Osteocyte (in vitro differentiated cells): ENCODE measurements around the gene GPR85. TPM values are rescaled to one million over a fixed set of nuclear protein-coding genes. Genes with fewer than 3 reads are reported as not detected.

Experiments used
- DNase-seq: peaks from one replicate; pipeline ENCODE4 v3.0.0; 2021; ENCODE audit warnings: mixed read lengths; ENCODE audit not compliant: unreplicated experiment; ENCODE audit errors: extremely low spot score
- H3K27ac Mint-ChIP-seq: one replicate; pipeline ENCODE4 v1.8.0; 2021; ENCODE audit warnings: mild to moderate bottlenecking, mixed read lengths; ENCODE audit not compliant: unreplicated experiment
- H3K27me3 Mint-ChIP-seq: one replicate; pipeline ENCODE4 v1.8.0; 2021; ENCODE audit warnings: mixed read lengths; ENCODE audit not compliant: unreplicated experiment
- H3K36me3 Mint-ChIP-seq: one replicate; pipeline ENCODE4 v1.8.0; 2021; ENCODE audit warnings: mixed read lengths; ENCODE audit not compliant: unreplicated experiment
- H3K4me1 Mint-ChIP-seq: one replicate; pipeline ENCODE4 v1.8.0; 2021; ENCODE audit warnings: mixed read lengths; ENCODE audit not compliant: unreplicated experiment
- H3K4me3 Mint-ChIP-seq: one replicate; pipeline ENCODE4 v1.8.0; 2021; ENCODE audit warnings: mild to moderate bottlenecking, moderate library complexity, mixed read lengths; ENCODE audit not compliant: unreplicated experiment
- H3K9me3 Mint-ChIP-seq: one replicate; pipeline ENCODE4 v1.8.0; 2021; ENCODE audit warnings: mixed read lengths; ENCODE audit not compliant: unreplicated experiment
- CTCF ChIP-seq: fragments of 200-600 bp; sonication (generic); IDR thresholded peaks from 2 replicates; pipeline ENCODE4 v1.5.0; 2021; ENCODE audit warnings: antibody characterized with exemption, mild to moderate bottlenecking, moderate library complexity
- total RNA-seq: library from RNA; stranded (reverse); gene quantifications from 2 replicates; pipeline ENCODE4 v1.2.1, GENCODE V29; 2021

The GPR85 gene
- total RNA-seq, 1 donor from 2014 or later, result not detected

- no peak overlapping the region for H3K27ac Mint-ChIP-seq
- peaks cover 14% of the 10 kb centered on the region for H3K36me3 Mint-ChIP-seq
- no peak for TF ChIP-seq CTCF
- peaks cover 11% of the 10 kb centered on the region for H3K4me1 Mint-ChIP-seq
- no peaks in the 10 kb centered on the region for H3K9me3 Mint-ChIP-seq
- H3K4me3 Mint-ChIP-seq, result no peak overlapping the region
- DNase-seq, result no peak
- H3K27me3 Mint-ChIP-seq, result peaks cover 2% of the 10 kb centered on the region
These were observed 27.3 kb upstream of the GPR85 start for GRCh38 chr7:113113912-113114311.

GRCh38 chr7:113109718-113110117, 23.1 kb upstream of the GPR85 start:
- no peaks in the 10 kb centered on the region for H3K9me3 Mint-ChIP-seq

GRCh38 chr7:113100121-113100603, 13.5 kb upstream of the GPR85 start:
- TF ChIP-seq CTCF, result no peak
- no peak overlapping the region for H3K27ac Mint-ChIP-seq
- no peaks in the 10 kb centered on the region for H3K9me3 Mint-ChIP-seq
- no peak overlapping the region for H3K4me3 Mint-ChIP-seq
- DNase-seq, result no peak
- H3K27me3 Mint-ChIP-seq, result peaks cover 35% of the 10 kb centered on the region
- H3K36me3 Mint-ChIP-seq, result no peaks in the 10 kb centered on the region
- no peaks in the 10 kb centered on the region for H3K4me1 Mint-ChIP-seq

More at GRCh38 chr7:113109718-113110117, 23.1 kb upstream of the GPR85 start:
- Mint-ChIP-seq H3K4me3 (no peak overlapping the region), H3K4me1 (no peaks in the 10 kb centered on the region), H3K27me3 (peaks cover 4% of the 10 kb centered on the region), H3K27ac (no peak overlapping the region), H3K36me3 (peaks cover 5% of the 10 kb centered on the region)
- TF ChIP-seq CTCF, result no peak
- no peak for DNase-seq

GRCh38 chr7:113099284-113099919, 12.8 kb upstream of the GPR85 start:
- DNase-seq, result no peak
- Mint-ChIP-seq H3K4me3 (no peak overlapping the region), H3K36me3 (no peaks in the 10 kb centered on the region), H3K27ac (no peak overlapping the region), H3K4me1 (no peaks in the 10 kb centered on the region), H3K27me3 (peaks cover 39% of the 10 kb centered on the region), H3K9me3 (no peaks in the 10 kb centered on the region)
- TF ChIP-seq CTCF, result no peak

- Mint-ChIP-seq H3K4me1 (no peaks in the 10 kb centered on the region), H3K4me3 (no peak overlapping the region), H3K27me3 (peaks cover 42% of the 10 kb centered on the region), H3K36me3 (no peaks in the 10 kb centered on the region), H3K9me3 (no peaks in the 10 kb centered on the region), H3K27ac (no peak overlapping the region)
- no peak for TF ChIP-seq CTCF
- DNase-seq, result no peak
These were observed 8.1 kb upstream of the GPR85 start for GRCh38 chr7:113094517-113095249.
